ENCODE data around the gene CHST4. TPM values are rescaled to one million over a fixed set of nuclear protein-coding genes. Genes with fewer than 3 reads are reported as not detected.

Gene CHST4
- total and polyA plus RNA-seq, 7 donors, result 0.07 TPM; not detected in 6

DNA sequence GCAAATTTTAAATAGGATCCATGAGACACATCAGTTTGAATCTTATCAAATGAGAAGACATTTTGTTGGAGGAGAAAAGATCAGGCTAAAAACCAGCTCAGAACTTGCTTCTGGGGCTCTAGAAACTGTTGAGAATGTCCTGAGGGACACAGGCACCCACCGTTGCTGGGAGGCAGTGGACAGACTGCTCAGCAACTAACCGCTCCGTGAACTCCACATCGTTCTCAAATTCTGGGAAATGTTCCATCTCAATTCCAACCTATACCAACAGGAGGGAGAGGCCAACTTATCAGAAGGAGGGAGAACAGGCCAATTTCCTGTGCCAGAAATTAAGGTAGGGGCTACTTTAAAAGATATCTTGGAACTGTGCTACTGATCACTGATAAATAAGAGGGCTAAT is 42.3 kb downstream of the CHST4 start:
- Histone ChIP-seq H3K4me3 (no peak overlapping the region), H3K27me3 (no peaks in the 10 kb centered on the region), H3K36me3 (no peaks in the 10 kb centered on the region), H3K27ac (no peak overlapping the region), H3K4me1 (peaks cover 0 to 9% (median 2%) of the 10 kb centered on the region in 4 donors), H3K9me3 (no peaks in the 10 kb centered on the region)
- 82 to 83% methylated on average over 4 of the region's 4 CpGs for WGBS, 2 donors
- DNase-seq, result no peak
- TF ChIP-seq POLR2A (IDR thresholded peaks at IDR 0.05), result no peak
- no peak for TF ChIP-seq POLR2AphosphoS5 (IDR thresholded peaks at IDR 0.05)
- TF ChIP-seq EP300 (IDR thresholded peaks at IDR 0.05), result no peak
- TF ChIP-seq, protein P1, sequence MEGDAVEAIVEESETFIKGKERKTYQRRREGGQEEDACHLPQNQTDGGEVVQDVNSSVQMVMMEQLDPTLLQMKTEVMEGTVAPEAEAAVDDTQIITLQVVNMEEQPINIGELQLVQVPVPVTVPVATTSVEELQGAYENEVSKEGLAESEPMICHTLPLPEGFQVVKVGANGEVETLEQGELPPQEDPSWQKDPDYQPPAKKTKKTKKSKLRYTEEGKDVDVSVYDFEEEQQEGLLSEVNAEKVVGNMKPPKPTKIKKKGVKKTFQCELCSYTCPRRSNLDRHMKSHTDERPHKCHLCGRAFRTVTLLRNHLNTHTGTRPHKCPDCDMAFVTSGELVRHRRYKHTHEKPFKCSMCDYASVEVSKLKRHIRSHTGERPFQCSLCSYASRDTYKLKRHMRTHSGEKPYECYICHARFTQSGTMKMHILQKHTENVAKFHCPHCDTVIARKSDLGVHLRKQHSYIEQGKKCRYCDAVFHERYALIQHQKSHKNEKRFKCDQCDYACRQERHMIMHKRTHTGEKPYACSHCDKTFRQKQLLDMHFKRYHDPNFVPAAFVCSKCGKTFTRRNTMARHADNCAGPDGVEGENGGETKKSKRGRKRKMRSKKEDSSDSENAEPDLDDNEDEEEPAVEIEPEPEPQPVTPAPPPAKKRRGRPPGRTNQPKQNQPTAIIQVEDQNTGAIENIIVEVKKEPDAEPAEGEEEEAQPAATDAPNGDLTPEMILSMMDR (IDR thresholded peaks at IDR 0.05), result no peak
- intact Hi-C loops (cut with DNase I), result no loop called here

DNA sequence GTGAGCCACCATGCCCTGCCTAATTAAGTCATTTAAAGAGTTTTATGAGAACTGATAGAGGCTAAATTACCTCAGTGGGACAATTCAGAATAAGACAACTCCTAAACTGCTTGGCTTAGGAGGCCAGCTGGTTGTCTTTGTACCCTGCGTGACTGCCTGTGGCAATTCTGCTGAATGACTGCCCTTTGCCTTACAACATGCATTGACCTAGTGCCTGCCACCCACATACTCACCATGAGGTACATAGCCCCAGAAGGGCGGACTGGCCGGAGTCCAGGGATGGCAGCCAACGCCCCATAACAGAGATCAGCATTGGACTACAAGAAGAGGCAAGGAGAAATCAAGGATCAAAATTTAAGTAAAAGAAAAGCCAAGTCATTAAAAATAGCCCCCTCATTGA is 43.4 kb downstream of the CHST4 start:
- WGBS, 2 donors, result 38 to 85% methylated on average over 4 of the region's 4 CpGs
- intact Hi-C loops (cut with DNase I), result no loop called here
- no peaks in the 10 kb centered on the region for H3K36me3 ChIP-seq
- H3K27ac ChIP-seq, result no peak overlapping the region
- H3K4me3 ChIP-seq, result no peak overlapping the region
- peaks cover 0 to 4% (median 0%) of the 10 kb centered on the region in 4 donors for H3K4me1 ChIP-seq
- TF ChIP-seq EP300 (IDR thresholded peaks at IDR 0.05), result no peak
- no peak for TF ChIP-seq POLR2AphosphoS5 (IDR thresholded peaks at IDR 0.05)
- TF ChIP-seq, protein P1 (IDR thresholded peaks at IDR 0.05), result no peak
- no peak for TF ChIP-seq POLR2A (IDR thresholded peaks at IDR 0.05)
- H3K27me3 ChIP-seq, result no peaks in the 10 kb centered on the region
- DNase-seq, result no peak
- H3K9me3 ChIP-seq, result no peaks in the 10 kb centered on the region

DNA sequence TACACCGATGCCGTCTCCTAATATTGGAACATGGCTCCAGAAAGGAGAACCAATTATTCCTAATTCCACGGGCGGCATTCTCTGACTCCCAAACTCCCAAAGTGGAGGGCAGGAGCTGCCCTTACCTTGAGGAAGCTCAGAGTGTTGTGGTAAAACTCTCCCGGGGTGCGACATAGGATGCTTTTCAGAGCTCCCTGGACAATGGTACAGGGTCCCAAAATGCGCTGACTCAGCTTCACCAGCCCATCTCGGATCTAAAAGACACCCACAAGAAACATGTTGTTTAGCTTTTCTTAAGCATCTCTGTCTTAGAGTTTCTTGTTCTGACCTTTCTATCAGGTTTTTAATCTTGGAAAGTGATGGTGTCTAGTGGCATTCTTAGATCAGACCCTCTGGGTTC is 43.9 kb downstream of the CHST4 start:
- Histone ChIP-seq H3K9me3 (no peaks in the 10 kb centered on the region), H3K4me1 (peaks cover 0 to 3% (median 0%) of the 10 kb centered on the region in 4 donors), H3K27ac (no peak overlapping the region), H3K36me3 (no peaks in the 10 kb centered on the region), H3K27me3 (no peaks in the 10 kb centered on the region), H3K4me3 (no peak overlapping the region)
- DNase-seq, result no peak
- intact Hi-C loops (cut with DNase I), result no loop called here
- TF ChIP-seq EP300 (IDR thresholded peaks at IDR 0.05), result no peak
- TF ChIP-seq, protein P1 (IDR thresholded peaks at IDR 0.05), result no peak
- TF ChIP-seq POLR2AphosphoS5 (IDR thresholded peaks at IDR 0.05), result no peak
- TF ChIP-seq POLR2A (IDR thresholded peaks at IDR 0.05), result no peak
- 96 to 97% methylated on average over 8 of the region's 8 CpGs for WGBS, 2 donors

DNA sequence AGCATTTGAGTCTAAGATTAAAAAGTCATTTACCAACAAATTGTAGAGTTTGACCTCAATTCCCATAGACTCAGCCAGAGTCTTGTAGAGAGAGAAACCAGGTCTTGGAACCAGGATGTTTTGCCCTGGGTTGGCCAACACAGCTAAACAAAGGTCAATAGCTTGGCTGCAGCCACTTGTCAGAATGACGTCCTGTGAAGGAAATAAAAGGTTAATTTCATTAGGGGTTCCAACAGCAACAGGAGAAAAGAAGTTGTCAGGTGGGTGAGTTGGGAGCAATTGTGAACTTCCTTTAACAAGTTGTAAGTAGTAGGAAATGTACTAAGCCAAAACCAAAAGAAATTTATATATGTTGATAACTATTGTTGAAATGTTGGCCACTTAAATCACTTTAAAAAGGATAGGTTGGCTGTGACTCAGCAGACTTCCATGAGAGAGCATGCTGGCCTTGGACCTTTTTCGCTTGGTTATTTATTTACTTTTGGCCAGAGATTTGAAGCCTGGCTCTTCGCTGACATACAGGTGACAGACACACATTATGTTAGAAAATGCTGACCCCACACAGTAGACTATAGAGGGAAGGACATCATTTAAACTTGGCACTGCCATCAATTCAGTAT is 46.4 kb downstream of the CHST4 start:
- H3K27me3 ChIP-seq, result no peaks in the 10 kb centered on the region
- intact Hi-C loops (cut with DNase I), result no loop called here
- WGBS, 2 donors, result 22 to 55% methylated on average over 3 of the region's 3 CpGs
- no peaks in the 10 kb centered on the region for H3K4me1 ChIP-seq
- no peak for DNase-seq
- no peak for TF ChIP-seq POLR2AphosphoS5 (IDR thresholded peaks at IDR 0.05)
- H3K9me3 ChIP-seq, result no peaks in the 10 kb centered on the region
- H3K27ac ChIP-seq, result no peak overlapping the region
- no peaks in the 10 kb centered on the region for H3K36me3 ChIP-seq
- no peak overlapping the region for H3K4me3 ChIP-seq

DNA sequence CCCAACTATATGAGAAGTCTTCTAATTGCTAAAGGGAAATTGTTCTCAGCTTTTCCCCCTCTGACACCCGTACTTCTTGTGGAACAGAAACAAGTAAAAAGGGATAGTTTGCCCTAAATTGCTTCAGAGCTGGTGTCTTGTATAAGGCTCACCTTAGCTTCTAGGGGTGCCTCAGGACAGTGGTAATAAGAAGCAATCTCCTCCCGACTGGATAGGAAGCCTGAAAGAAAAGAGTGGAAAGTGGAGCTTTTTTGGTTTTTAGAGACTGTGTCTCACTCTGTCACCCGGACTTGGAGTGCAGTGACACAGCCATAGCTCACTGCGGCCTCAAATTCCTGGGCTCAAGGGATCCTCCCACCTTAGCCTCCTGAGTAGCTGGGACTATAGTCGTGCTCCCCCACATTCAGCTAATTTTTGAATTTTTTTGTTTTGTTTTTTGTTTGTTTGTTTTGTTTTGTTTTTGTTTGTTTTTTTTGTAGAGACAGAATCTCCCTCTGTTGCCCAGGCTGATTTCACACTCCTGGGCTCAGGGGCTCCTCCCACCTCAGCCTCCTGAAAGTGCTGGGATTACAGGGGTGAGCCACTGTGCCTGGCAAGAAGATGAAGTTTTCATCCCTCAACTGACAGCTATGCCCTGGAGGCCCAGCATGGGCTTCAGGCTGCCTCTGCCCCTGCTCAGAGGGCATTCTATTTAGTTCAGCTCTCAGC is 47.3 kb downstream of the CHST4 start:
- no peak overlapping the region for H3K4me3 ChIP-seq
- no peaks in the 10 kb centered on the region for H3K4me1 ChIP-seq
- no peak overlapping the region for H3K27ac ChIP-seq
- DNase-seq, result no peak
- 86 to 88% methylated on average over 5 of the region's 5 CpGs for WGBS, 2 donors
- no peak for TF ChIP-seq EP300 (IDR thresholded peaks at IDR 0.05)
- TF ChIP-seq, protein P1 (IDR thresholded peaks at IDR 0.05), result no peak
- no peak for TF ChIP-seq POLR2A (IDR thresholded peaks at IDR 0.05)
- no peak for TF ChIP-seq POLR2AphosphoS5 (IDR thresholded peaks at IDR 0.05)
- peaks cover 0 to 3% (median 0%) of the 10 kb centered on the region in 3 donors for H3K27me3 ChIP-seq
- no peaks in the 10 kb centered on the region for H3K36me3 ChIP-seq
- intact Hi-C loops (cut with DNase I), result no loop called here
- H3K9me3 ChIP-seq, result no peaks in the 10 kb centered on the region
